Upper lobe of right lung (tissue), 1 donor: Measurements from ENCODE around the gene MXRA8. TPM values are rescaled to one million over a fixed set of nuclear protein-coding genes. Genes with fewer than 3 reads are reported as not detected.
"Not testable (repeated sequence)": the region's sequence is repeated elsewhere in the genome, so short reads cannot be mapped to it uniquely, and the experiment has no call there.

Source experiments
- ATAC-seq: fragments of 200-7000 bp; cut with Tn5 transposase; one replicate; pipeline ENCODE4 v1.9.1; 2020; ENCODE audit warnings: mild to moderate bottlenecking, moderate library complexity
- DNase-seq: peaks from one replicate; pipeline ENCODE4 v3.0.0-alpha.2; 2020
- H3K27ac ChIP-seq: fragments of 200-600 bp; one replicate; pipeline ENCODE4 v1.8.0; 2022
- H3K27me3 ChIP-seq: fragments of 200-600 bp; one replicate; pipeline ENCODE4 v1.8.0; 2022; ENCODE audit warnings: mild to moderate bottlenecking
- H3K36me3 ChIP-seq: fragments of 200-600 bp; one replicate; pipeline ENCODE4 v1.8.0; 2022
- H3K4me1 ChIP-seq: fragments of 200-600 bp; one replicate; pipeline ENCODE4 v1.8.0; 2022
- H3K4me3 ChIP-seq: fragments of 200-600 bp; one replicate; pipeline ENCODE4 v1.8.0; 2022; ENCODE audit warnings: mild to moderate bottlenecking
- H3K9me3 ChIP-seq: fragments of 200-600 bp; one replicate; pipeline ENCODE4 v1.8.0; 2022
- CTCF ChIP-seq: fragments of 200-600 bp; IDR thresholded peaks from one replicate; pipeline ENCODE4 v1.8.0; 2022; ENCODE audit warnings: antibody characterized with exemption
- intact Hi-C: fragments of 100-400 bp; cut with DNase I; formaldehyde crosslinking; loops from one replicate; pipeline ENCODE4 v1.11.0; 2022
- total RNA-seq: library from RNA; stranded (reverse); fragmentation: NEBNext Ultra II Directional; extraction: Animal tissue kit (Norgen Biotek cat#: 25700); gene quantifications from one replicate; pipeline ENCODE4 v1.2.1, GENCODE V29; 2021
- donor health status: DM: no; HTN: yes; CAD: no; lungs with severe emphysema.

Gene MXRA8
- total RNA-seq, 1 donor from 2014 or later, result 66.3 TPM

- Histone ChIP-seq H3K4me1 (peaks cover 19% of the 10 kb centered on the region), H3K4me3 (no peak overlapping the region), H3K27me3 (no peaks in the 10 kb centered on the region), H3K9me3 (no peaks in the 10 kb centered on the region), H3K36me3 (peaks cover 41% of the 10 kb centered on the region), H3K27ac (peak overlapping the region; percentile 72)
- no peak for TF ChIP-seq CTCF
- intact Hi-C loops, result no loop called here
- ATAC-seq, result peak; percentile 75
- DNase-seq, result peak; percentile 87
These were observed 40.2 kb downstream of the MXRA8 start for GRCh38 chr1:1318131-1318652.

- H3K4me3 ChIP-seq, result no peak overlapping the region
- H3K27ac ChIP-seq, result peak overlapping the region; percentile 72
- intact Hi-C loops, result no loop called here
- no peaks in the 10 kb centered on the region for H3K27me3 ChIP-seq
- TF ChIP-seq CTCF, result no peak
- peaks cover 15% of the 10 kb centered on the region for H3K4me1 ChIP-seq
- DNase-seq (no peak), ATAC-seq (no peak)
- peaks cover 49% of the 10 kb centered on the region for H3K36me3 ChIP-seq
- H3K9me3 ChIP-seq, result no peaks in the 10 kb centered on the region
These were observed 40.9 kb downstream of the MXRA8 start for GRCh38 chr1:1317420-1317819.

GRCh38 chr1:1316199-1316598 lies 42.2 kb downstream of the MXRA8 start:
- Histone ChIP-seq H3K4me1 (peaks cover 12% of the 10 kb centered on the region), H3K36me3 (peaks cover 60% of the 10 kb centered on the region)
- ATAC-seq, H3K27ac ChIP-seq, DNase-seq, H3K4me3 ChIP-seq, H3K9me3 ChIP-seq, intact Hi-C loops, H3K27me3 ChIP-seq: not testable (repeated sequence)

GRCh38 chr1:1315435-1315954 lies 42.9 kb downstream of the MXRA8 start:
- DNase-seq (no peak), ATAC-seq (no peak)
- no peak overlapping the region for H3K4me3 ChIP-seq
- H3K4me1 ChIP-seq, result peaks cover 7% of the 10 kb centered on the region
- no peak overlapping the region for H3K27ac ChIP-seq
- no peak for TF ChIP-seq CTCF
- H3K36me3 ChIP-seq, result peaks cover 64% of the 10 kb centered on the region
- no peaks in the 10 kb centered on the region for H3K9me3 ChIP-seq
- no peaks in the 10 kb centered on the region for H3K27me3 ChIP-seq
- intact Hi-C loops, result no loop called here

GRCh38 chr1:1314678-1315335 lies 43.5 kb downstream of the MXRA8 start:
- no peak for DNase-seq
- ATAC-seq, result no peak
- H3K4me3 ChIP-seq, result no peak overlapping the region
- intact Hi-C loops, result no loop called here
- H3K27ac ChIP-seq, result no peak overlapping the region
- peaks cover 64% of the 10 kb centered on the region for H3K36me3 ChIP-seq
- H3K27me3 ChIP-seq, result no peaks in the 10 kb centered on the region
- TF ChIP-seq CTCF, result no peak
- no peaks in the 10 kb centered on the region for H3K9me3 ChIP-seq
- peaks cover 9% of the 10 kb centered on the region for H3K4me1 ChIP-seq

GRCh38 chr1:1314237-1314586 lies 44.1 kb downstream of the MXRA8 start:
- TF ChIP-seq CTCF, result no peak
- Histone ChIP-seq H3K27me3 (no peaks in the 10 kb centered on the region), H3K36me3 (peaks cover 61% of the 10 kb centered on the region), H3K27ac (no peak overlapping the region), H3K4me3 (no peak overlapping the region), H3K4me1 (peaks cover 15% of the 10 kb centered on the region), H3K9me3 (no peaks in the 10 kb centered on the region)
- intact Hi-C loops, result no loop called here
- ATAC-seq (no peak), DNase-seq (no peak)
